IMR-90 (cell line): ENCODE results near the gene TXNDC8. TPM values are rescaled to one million over a fixed set of nuclear protein-coding genes. Genes with fewer than 3 reads are reported as not detected.

Experiments used
- ATAC-seq: fragments of 200-7000 bp; cut with Tn5 transposase; 2 replicates; pipeline ENCODE4 v1.9.1; 2020; ENCODE audit warnings: low read depth, mild to moderate bottlenecking, moderate library complexity
- BruUV-seq: library from RNA; stranded (reverse); fragments of 400-500 nt; replicated peaks from 2 replicates; lab custom pipeline; 2021; lab: Mats Ljungman, UMichigan
- CTCF ChIA-PET: fragments of 300-600 bp; formaldehyde crosslinking; extraction: SDS; loops from one replicate; lab custom pipeline; 2021; ENCODE audit warnings: antibody characterized with exemption; lab: Yijun Ruan, JAX
- POLR2A ChIA-PET: fragments of 300-600 bp; sonication (Branson Sonifier 250); formaldehyde crosslinking; loops from one replicate; lab custom pipeline; 2022; ENCODE audit warnings: antibody characterized with exemption; ENCODE audit not compliant: unreplicated experiment; lab: Charles Lee
- DNase-seq: peaks from one replicate; pipeline ENCODE4 v3.0.0; 2013
- H2AFZ ChIP-seq: replicated peaks from 2 replicates; pipeline ENCODE3; 2013; ENCODE audit warnings: low read length, mild to moderate bottlenecking; ENCODE audit not compliant: poor library complexity
- H2AK5ac ChIP-seq: 2 replicates; pipeline ENCODE4 v1.6.1; 2013; ENCODE audit warnings: low read depth, low read length, inconsistent platforms
- H2AK9ac ChIP-seq: replicated peaks from 2 replicates; pipeline ENCODE3; 2013; ENCODE audit warnings: mild to moderate bottlenecking, low read depth, low read length, moderate library complexity; ENCODE audit not compliant: poor library complexity
- H2BK120ac ChIP-seq: 2 replicates; pipeline ENCODE4 v1.6.1; 2013; ENCODE audit warnings: low read depth, low read length, inconsistent platforms
- H2BK15ac ChIP-seq: 3 replicates; pipeline ENCODE4 v1.6.1; 2013; ENCODE audit warnings: low read depth, low read length, inconsistent platforms
- H2BK20ac ChIP-seq: 2 replicates; pipeline ENCODE4 v1.6.1; 2013; ENCODE audit warnings: low read depth, mild to moderate bottlenecking, inconsistent platforms, low read length, moderate library complexity
- H2BK5ac ChIP-seq: 2 replicates; pipeline ENCODE4 v1.6.1; 2013; ENCODE audit warnings: mild to moderate bottlenecking, low read depth, low read length, inconsistent platforms; ENCODE audit not compliant: poor library complexity, severe bottlenecking
- H3K14ac ChIP-seq: replicated peaks from 2 replicates; pipeline ENCODE4 v1.6.1; 2013; ENCODE audit warnings: low read depth, low read length, inconsistent platforms
- H3K18ac ChIP-seq: 2 replicates; pipeline ENCODE4 v1.6.1; 2013; ENCODE audit warnings: low read depth, low read length, control low read depth
- H3K23ac ChIP-seq: 2 replicates; pipeline ENCODE4 v1.6.1; 2013; ENCODE audit warnings: low read depth, low read length, inconsistent platforms
- H3K27ac ChIP-seq: 2 replicates; pipeline ENCODE4 v1.5.1; 2013; ENCODE audit warnings: mild to moderate bottlenecking, control low read depth, low read length; ENCODE audit not compliant: insufficient read depth
- H3K27me3 ChIP-seq: 2 replicates; pipeline ENCODE4 v1.6.1; 2013; ENCODE audit warnings: low read length; ENCODE audit not compliant: control insufficient read depth, insufficient read depth
- H3K36me3 ChIP-seq: 2 replicates; pipeline ENCODE4 v1.6.1; 2013; ENCODE audit warnings: low read length, mixed read lengths; ENCODE audit not compliant: control insufficient read depth, insufficient read depth
- H3K4ac ChIP-seq: 2 replicates; pipeline ENCODE4 v1.6.1; 2013; ENCODE audit warnings: low read depth, low read length, inconsistent platforms
- H3K4me1 ChIP-seq: 2 replicates; pipeline ENCODE4 v1.6.1; 2013; ENCODE audit warnings: low read length, mixed read lengths; ENCODE audit not compliant: control insufficient read depth, insufficient read depth
- H3K4me2 ChIP-seq: 2 replicates; pipeline ENCODE4 v1.6.1; 2013; ENCODE audit warnings: low read depth, mild to moderate bottlenecking, control low read depth, low read length, moderate library complexity
- H3K4me3 ChIP-seq: 2 replicates; pipeline ENCODE4 v1.5.1; 2013; ENCODE audit warnings: low read depth, mild to moderate bottlenecking, control low read depth, low read length, moderate library complexity; ENCODE audit not compliant: insufficient read depth
- H3K56ac ChIP-seq: 2 replicates; pipeline ENCODE4 v1.6.1; 2013; ENCODE audit warnings: low read length, inconsistent platforms; ENCODE audit not compliant: insufficient read depth; ENCODE audit errors: extremely low read depth
- H3K79me1 ChIP-seq, 2 experiments: 2 replicates each; pipeline ENCODE4 v1.6.1; 2013; ENCODE audit warnings: low read length in 2 of 2, inconsistent platforms in 1 of 2, low read depth in 1 of 2
- H3K9ac ChIP-seq: 2 replicates; pipeline ENCODE4 v1.6.1; 2013; ENCODE audit warnings: low read depth, low read length, control low read depth
- H3K9me1 ChIP-seq: 2 replicates; pipeline ENCODE4 v1.6.1; 2013; ENCODE audit warnings: low read length, inconsistent platforms; ENCODE audit not compliant: insufficient read depth
- H3K9me3 ChIP-seq: 2 replicates; pipeline ENCODE4 v1.6.1; 2013; ENCODE audit warnings: low read length; ENCODE audit not compliant: control insufficient read depth, insufficient read depth
- H4K20me1 ChIP-seq: 2 replicates; pipeline ENCODE4 v1.6.1; 2013; ENCODE audit warnings: low read length, inconsistent platforms; ENCODE audit not compliant: insufficient read depth
- H4K5ac ChIP-seq: 2 replicates; pipeline ENCODE4 v1.6.1; 2013; ENCODE audit warnings: mild to moderate bottlenecking, low read depth, low read length, control low read depth
- H4K8ac ChIP-seq, 2 experiments: 2 replicates each; pipeline ENCODE4 v1.6.1; 2013; ENCODE audit warnings: low read depth in 2 of 2, low read length in 2 of 2, control low read depth in 1 of 2, inconsistent platforms in 1 of 2
- H4K91ac ChIP-seq: 2 replicates; pipeline ENCODE4 v1.6.1; 2013; ENCODE audit warnings: low read depth, low read length, inconsistent platforms; ENCODE audit not compliant: insufficient read depth
- CEBPB ChIP-seq: IDR thresholded peaks from 2 replicates; pipeline ENCODE4 v1.6.1; 2012; ENCODE audit warnings: low read depth, low read length, improper control_type of control experiment
- CTCF ChIP-seq: conservative IDR thresholded peaks from 2 replicates; pipeline ENCODE4 v1.5.1; 2012; ENCODE audit warnings: mild to moderate bottlenecking, low read depth, low read length, improper control_type of control experiment
- WGBS, 2 experiments: methylation state at CpG; one replicate each; pipeline versions ENCODE4 v1.1.5 to v1.1.7; 2013; ENCODE audit warnings: missing lambda C conversion rate in 2 of 2; ENCODE audit not compliant: insufficient read length in 1 of 2; ENCODE audit errors: extremely low coverage in 2 of 2; 5-methylcytosine and 5-hydroxymethylcytosine counted together
- dilution Hi-C: fragments of 300-500 bp; cut with HindIII; formaldehyde crosslinking; loops from one replicate; pipeline ENCODE4 v1.14.3; 2018; ENCODE audit warnings: low sequenced_read_pairs; ENCODE audit not compliant: unreplicated experiment
- in situ Hi-C: fragments of 300-500 bp; cut with MboI; formaldehyde crosslinking; loops from 3 replicates; pipeline ENCODE4 v1.14.3; 2019; ENCODE audit warnings: low sequenced_read_pairs, inconsistent platforms, mixed read lengths
- intact Hi-C: fragments of 100-400 bp; cut with micrococcal nuclease; formaldehyde crosslinking; loops from 2 replicates; pipeline ENCODE4 v1.10.0; 2022
- polyA plus RNA-seq, 3 experiments: library from polyadenylated mRNA; depleted of rRNA; stranded (reverse); fragments of >200 nt; gene quantifications; 2 replicates each; pipeline ENCODE4 v1.2.3, GENCODE V29; 2012; ENCODE audit warnings: low replicate concordance in 1 of 3
- total RNA-seq: library from RNA; depleted of rRNA; stranded (reverse); fragments of >200 nt; gene quantifications from 2 replicates; pipeline ENCODE4 v1.2.3, GENCODE V29; 2012

TXNDC8 gene
- total and polyA plus RNA-seq, 2 of the 4 experiments (the other 2 are of a cell fraction) = not detected

- Histone ChIP-seq H2BK120ac (no peak overlapping the region), H3K4me1 (no peaks in the 10 kb centered on the region), H3K9ac (no peak overlapping the region), H4K91ac (no peak overlapping the region), H3K4me3 (no peak overlapping the region), H3K56ac (no peak overlapping the region), H3K36me3 (no peaks in the 10 kb centered on the region), H3K4ac (no peak overlapping the region), H3K27me3 (peaks cover 8% of the 10 kb centered on the region; the same call in 1 of the 2 replicates), H2BK20ac (no peak overlapping the region), H3K79me1 (no peaks in the 10 kb centered on the region), H3K9me3 (no peaks in the 10 kb centered on the region), H3K18ac (no peak overlapping the region), H2BK5ac (no peak overlapping the region), H4K8ac (no peak overlapping the region), H3K4me2 (no peak overlapping the region), H2AK5ac (no peak overlapping the region), H3K23ac (no peak overlapping the region), H4K5ac (no peak overlapping the region), H4K20me1 (no peaks in the 10 kb centered on the region), H2AFZ (no peak overlapping the region), H2AK9ac (no peak overlapping the region), H2BK15ac (no peak overlapping the region), H3K14ac (no peak overlapping the region), H3K9me1 (no peaks in the 10 kb centered on the region), H3K27ac (no peak overlapping the region)
- ChIA-PET POLR2A (no interaction called here), CTCF (no interaction called here)
- no peak for DNase-seq
- intact Hi-C loops (no loop called here), in situ Hi-C loops (loop anchor here (25.0 kb wide), 1 partner anchor 322 kb away; no protein-coding TSS in a partner anchor), dilution Hi-C loops (no loop called here)
- WGBS, 2 experiments = 63% methylated on average over 1 of the region's 1 CpG; no CpG with 5 or more reads in 1 of the 2 experiments
- BruUV-seq = no TSS peak
- TF ChIP-seq CTCF = no peak
- no peak for TF ChIP-seq CEBPB
- no peak for ATAC-seq
Observed at GRCh38 chr9:110290001-110290400, 47.7 kb downstream of the TXNDC8 start.
